Subcutaneous abdominal adipose tissue (tissue), 5 donors: Measurements from ENCODE around the gene NPY1R.

ENCODE experiments used
- H3K27ac ChIP-seq: one replicate; pipeline ENCODE4 v1.7.0; 2013; ENCODE audit warnings: low read depth, mild to moderate bottlenecking, inconsistent platforms, low read length, moderate library complexity
- H3K27me3 ChIP-seq, 5 donors: one replicate each; pipeline ENCODE4 v1.7.0; 2013; ENCODE audit warnings: low read length in 5 of 5, inconsistent platforms in 1 of 5; ENCODE audit not compliant: control insufficient read depth in 5 of 5, insufficient read depth in 4 of 5
- H3K36me3 ChIP-seq, 5 donors: one replicate each; pipeline ENCODE4 v1.7.0; 2013; ENCODE audit warnings: low read length in 5 of 5; ENCODE audit not compliant: control insufficient read depth in 5 of 5, insufficient read depth in 5 of 5
- H3K4me1 ChIP-seq, 5 donors: one replicate each; pipeline ENCODE4 v1.7.0; 2013; ENCODE audit warnings: low read length in 5 of 5, mild to moderate bottlenecking in 3 of 5, moderate library complexity in 1 of 5; ENCODE audit not compliant: control insufficient read depth in 5 of 5, insufficient read depth in 5 of 5
- H3K4me3 ChIP-seq, 5 donors: one replicate each; pipeline ENCODE4 v1.7.0; 2013; ENCODE audit warnings: low read length in 5 of 5, low read depth in 1 of 5
- H3K9ac ChIP-seq, 5 donors: one replicate each; pipeline ENCODE4 v1.7.0; 2013; ENCODE audit warnings: low read length in 5 of 5, mild to moderate bottlenecking in 4 of 5, moderate library complexity in 3 of 5
- H3K9me3 ChIP-seq, 5 donors: one replicate each; pipeline ENCODE4 v1.7.0; 2013; ENCODE audit warnings: low read length in 5 of 5; ENCODE audit not compliant: control insufficient read depth in 5 of 5
- donor health status: healthy.
- donor health status: healthy.
- donor health status: healthy.
- donor health status: healthy.
- donor health status: healthy.

NPY1R gene

GRCh38 chr4:163284304-163284703 is 48.1 kb downstream of the NPY1R start:
- Histone ChIP-seq H3K9me3 (no peaks in the 10 kb centered on the region), H3K4me1 (peaks cover 0 to 7% (median 0%) of the 10 kb centered on the region in 5 donors), H3K36me3 (no peaks in the 10 kb centered on the region), H3K27ac (no peak overlapping the region), H3K27me3 (no peaks in the 10 kb centered on the region), H3K4me3 (no peak overlapping the region), H3K9ac (no peak overlapping the region)

DNA sequence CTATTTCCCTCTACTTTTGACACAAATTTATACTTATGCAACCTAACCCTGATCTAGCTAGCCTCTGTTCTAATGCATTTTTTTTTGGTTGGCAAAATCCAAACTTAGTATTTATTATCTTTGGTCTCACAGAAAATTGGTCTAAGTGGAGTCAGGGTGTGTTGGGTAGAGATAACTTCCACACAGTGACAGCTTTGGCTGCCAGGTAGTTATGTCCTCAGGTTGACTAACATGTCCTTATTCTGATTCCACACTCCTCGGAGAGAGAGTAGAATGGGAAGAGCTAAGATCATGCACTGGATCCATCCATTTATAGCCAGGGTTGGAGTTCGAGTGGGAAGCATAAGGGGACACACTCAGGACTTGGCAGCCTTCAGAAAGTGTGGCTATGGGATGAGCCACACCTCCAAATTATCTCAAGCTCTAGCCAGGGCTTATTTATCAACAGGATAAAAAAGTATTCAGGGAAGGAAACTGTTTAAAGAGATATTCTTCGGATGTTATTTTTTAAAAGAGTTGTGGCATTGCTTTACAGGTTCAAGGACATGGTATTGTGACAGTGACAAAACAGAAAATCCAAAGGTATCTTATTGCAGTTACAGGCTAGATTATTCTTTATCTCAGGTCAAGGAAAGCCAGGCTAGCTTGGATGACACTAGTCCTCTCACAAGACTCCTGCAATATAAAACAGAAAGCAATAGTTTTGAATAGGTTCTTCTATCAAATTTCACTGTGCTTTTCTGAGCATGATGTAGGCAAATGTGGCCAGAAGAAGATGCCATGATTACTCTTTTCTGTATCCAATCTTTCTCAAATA is 51.5 kb downstream of the NPY1R start:
- H3K27ac ChIP-seq = no peak overlapping the region
- no peak overlapping the region for H3K9ac ChIP-seq
- H3K4me1 ChIP-seq = peaks cover 0 to 7% (median 0%) of the 10 kb centered on the region in 5 donors
- H3K4me3 ChIP-seq = no peak overlapping the region
- H3K27me3 ChIP-seq = no peaks in the 10 kb centered on the region
- H3K36me3 ChIP-seq = no peaks in the 10 kb centered on the region
- no peaks in the 10 kb centered on the region for H3K9me3 ChIP-seq

DNA sequence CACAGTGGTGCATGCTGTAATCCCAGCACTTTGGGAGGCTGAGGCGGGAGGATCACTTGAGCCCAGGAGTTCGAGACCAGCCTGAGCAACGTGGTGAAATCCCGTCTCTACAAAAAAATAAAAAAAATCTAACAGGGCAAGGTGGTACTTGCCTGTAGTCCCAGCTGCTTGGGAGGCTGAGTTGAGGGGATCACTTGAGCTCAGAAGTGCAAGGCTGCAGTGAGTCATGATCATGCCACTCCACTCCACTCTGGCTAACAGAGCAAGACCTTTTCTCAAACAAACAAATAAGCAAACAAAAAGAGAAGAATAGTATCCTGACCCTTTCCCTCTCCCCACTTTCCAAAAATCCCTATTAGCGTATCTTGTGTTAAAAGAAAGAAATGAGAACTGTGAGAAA is 52.7 kb downstream of the NPY1R start:
- no peak overlapping the region for H3K9ac ChIP-seq

DNA sequence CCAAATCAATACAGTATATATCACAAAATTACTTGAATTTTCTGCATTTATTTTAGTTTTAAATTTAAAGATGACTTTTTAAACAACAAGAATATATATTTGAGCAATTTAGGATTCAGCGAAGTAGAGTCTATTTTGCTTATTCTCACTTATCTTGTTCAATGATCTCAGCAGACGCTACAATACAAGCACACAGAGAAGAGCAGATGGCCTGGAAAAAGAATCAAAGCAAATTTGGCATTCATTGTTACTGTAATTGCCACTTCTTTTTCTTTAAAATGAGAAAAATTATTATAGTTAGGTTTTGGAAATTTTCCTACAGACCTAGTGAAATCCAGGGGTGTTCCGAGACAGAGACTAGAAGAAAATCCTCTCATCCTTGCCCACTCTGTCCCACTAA is 57.5 kb downstream of the NPY1R start:
- Histone ChIP-seq H3K36me3 (no peaks in the 10 kb centered on the region), H3K9ac (no peak overlapping the region), H3K4me1 (no peaks in the 10 kb centered on the region), H3K27ac (no peak overlapping the region), H3K27me3 (no peaks in the 10 kb centered on the region), H3K4me3 (no peak overlapping the region), H3K9me3 (no peaks in the 10 kb centered on the region)

More for the DNA sequence above, 52.7 kb downstream of the NPY1R start:
- Histone ChIP-seq H3K27me3 (no peaks in the 10 kb centered on the region), H3K4me1 (peaks cover 0 to 7% (median 0%) of the 10 kb centered on the region in 5 donors), H3K9me3 (no peaks in the 10 kb centered on the region), H3K4me3 (no peak overlapping the region), H3K27ac (no peak overlapping the region), H3K36me3 (no peaks in the 10 kb centered on the region)
